Measurements from ENCODE around the gene CNTN2. TPM values are rescaled to one million over a fixed set of nuclear protein-coding genes. Genes with fewer than 3 reads are reported as not detected.

Gene CNTN2
- total and polyA plus RNA-seq, 2 of the 4 experiments (the other 2 are of a cell fraction) = not detected

- no TSS peak for BruUV-seq (replicated peaks)
- CTCF ChIA-PET = interaction anchor here (0.6 kb wide), 1 partner anchor 14 kb away, joined by 3 read pairs; no protein-coding TSS in a partner anchor
- Histone ChIP-seq H3K36me3 (ENCODE audit: control insufficient read depth, insufficient read depth, low read length) (peaks cover 37% of the 10 kb centered on the region), H3K27ac (ENCODE audit: insufficient read depth, low read length) (no peak overlapping the region), H3K56ac (ENCODE audit: extremely low read depth, insufficient read depth, low read length) (no peak overlapping the region), H4K5ac (ENCODE audit: low read depth, low read length) (no peak overlapping the region), H2BK5ac (ENCODE audit: low read depth, low read length, poor library complexity, severe bottlenecking) (no peak overlapping the region), H2BK15ac (ENCODE audit: low read depth, low read length) (no peak overlapping the region), H3K23ac (ENCODE audit: low read depth, low read length) (no peak overlapping the region), H2AK9ac (replicated peaks; ENCODE audit: low read depth, low read length, poor library complexity) (no peak overlapping the region), H3K4ac (ENCODE audit: low read depth, low read length) (no peak overlapping the region), H2BK20ac (ENCODE audit: low read depth, low read length) (no peak overlapping the region), H2AK5ac (ENCODE audit: low read depth, low read length) (no peak overlapping the region), H3K4me2 (ENCODE audit: low read depth, low read length) (no peak overlapping the region), H3K14ac (replicated peaks; ENCODE audit: low read depth, low read length) (no peak overlapping the region), H3K9me1 (ENCODE audit: insufficient read depth, low read length) (0 out of 2 replicates have a peak, but pooled peaks cover 3% of the 10 kb centered on the region), H4K20me1 (ENCODE audit: insufficient read depth, low read length) (no peaks in the 10 kb centered on the region; the same call in 1 of the 2 replicates), H3K4me3 (ENCODE audit: insufficient read depth, low read depth, low read length) (no peak overlapping the region), H3K27me3 (ENCODE audit: control insufficient read depth, insufficient read depth, low read length) (no peaks in the 10 kb centered on the region), H4K91ac (ENCODE audit: insufficient read depth, low read depth, low read length) (no peak overlapping the region), H4K8ac (ENCODE audit: low read depth in 2 of 2, low read length in 2 of 2) (no peak overlapping the region), H3K9ac (ENCODE audit: low read depth, low read length) (no peak overlapping the region), H2AFZ (replicated peaks; ENCODE audit: low read length, poor library complexity) (no peak overlapping the region), H3K18ac (ENCODE audit: low read depth, low read length) (no peak overlapping the region), H3K9me3 (ENCODE audit: control insufficient read depth, insufficient read depth, low read length) (no peaks in the 10 kb centered on the region), H3K4me1 (ENCODE audit: control insufficient read depth, insufficient read depth, low read length) (0 out of 2 replicates have a peak, but pooled peaks cover 4% of the 10 kb centered on the region), H2BK120ac (ENCODE audit: low read depth, low read length) (no peak overlapping the region), H3K79me1 (ENCODE audit: low read depth in 1 of 2, low read length in 2 of 2) (no peaks in the 10 kb centered on the region; a peak in 2 of 4 replicates)
- in situ Hi-C loops (cut with MboI; ENCODE audit: low sequenced_read_pairs) = no loop called here
- TF ChIP-seq NFE2L2 (IDR thresholded peaks at IDR 0.05; ENCODE audit: low read depth, low read length) (no peak), POLR2A (IDR thresholded peaks at IDR 0.05; ENCODE audit: low read depth, low read length) (no peak), SMC3 (IDR thresholded peaks at IDR 0.05; ENCODE audit: low read depth, low read length) (no peak), MAFK (IDR thresholded peaks at IDR 0.05; ENCODE audit: low read depth, low read length) (no peak), CEBPB (IDR thresholded peaks at IDR 0.05; ENCODE audit: low read depth, low read length) (no peak), RFX5 (IDR thresholded peaks at IDR 0.05; ENCODE audit: low read depth, low read length) (no peak), CHD1 (IDR thresholded peaks at IDR 0.05; ENCODE audit: low read depth, low read length) (no peak), FOS (IDR thresholded peaks at IDR 0.05; ENCODE audit: low read depth, low read length) (no peak), USF2 (IDR thresholded peaks at IDR 0.05; ENCODE audit: low read depth, low read length) (no peak), BHLHE40 (IDR thresholded peaks at IDR 0.05; ENCODE audit: low read depth, low read length) (no peak), MXI1 (IDR thresholded peaks at IDR 0.05; ENCODE audit: borderline replicate concordance, low read depth, low read length) (no peak), MAZ (IDR thresholded peaks at IDR 0.05; ENCODE audit: borderline replicate concordance, low read depth, low read length) (no peak), RCOR1 (IDR thresholded peaks at IDR 0.05; ENCODE audit: insufficient replicate concordance, low read length) (no peak), RAD21 (IDR thresholded peaks at IDR 0.05; ENCODE audit: low read length) (no peak)
- TF ChIP-seq, protein P1, sequence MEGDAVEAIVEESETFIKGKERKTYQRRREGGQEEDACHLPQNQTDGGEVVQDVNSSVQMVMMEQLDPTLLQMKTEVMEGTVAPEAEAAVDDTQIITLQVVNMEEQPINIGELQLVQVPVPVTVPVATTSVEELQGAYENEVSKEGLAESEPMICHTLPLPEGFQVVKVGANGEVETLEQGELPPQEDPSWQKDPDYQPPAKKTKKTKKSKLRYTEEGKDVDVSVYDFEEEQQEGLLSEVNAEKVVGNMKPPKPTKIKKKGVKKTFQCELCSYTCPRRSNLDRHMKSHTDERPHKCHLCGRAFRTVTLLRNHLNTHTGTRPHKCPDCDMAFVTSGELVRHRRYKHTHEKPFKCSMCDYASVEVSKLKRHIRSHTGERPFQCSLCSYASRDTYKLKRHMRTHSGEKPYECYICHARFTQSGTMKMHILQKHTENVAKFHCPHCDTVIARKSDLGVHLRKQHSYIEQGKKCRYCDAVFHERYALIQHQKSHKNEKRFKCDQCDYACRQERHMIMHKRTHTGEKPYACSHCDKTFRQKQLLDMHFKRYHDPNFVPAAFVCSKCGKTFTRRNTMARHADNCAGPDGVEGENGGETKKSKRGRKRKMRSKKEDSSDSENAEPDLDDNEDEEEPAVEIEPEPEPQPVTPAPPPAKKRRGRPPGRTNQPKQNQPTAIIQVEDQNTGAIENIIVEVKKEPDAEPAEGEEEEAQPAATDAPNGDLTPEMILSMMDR (conservative IDR thresholded peaks at IDR 0.05; ENCODE audit: low read depth, low read length) = no peak
- TF ChIP-seq, protein P2, sequence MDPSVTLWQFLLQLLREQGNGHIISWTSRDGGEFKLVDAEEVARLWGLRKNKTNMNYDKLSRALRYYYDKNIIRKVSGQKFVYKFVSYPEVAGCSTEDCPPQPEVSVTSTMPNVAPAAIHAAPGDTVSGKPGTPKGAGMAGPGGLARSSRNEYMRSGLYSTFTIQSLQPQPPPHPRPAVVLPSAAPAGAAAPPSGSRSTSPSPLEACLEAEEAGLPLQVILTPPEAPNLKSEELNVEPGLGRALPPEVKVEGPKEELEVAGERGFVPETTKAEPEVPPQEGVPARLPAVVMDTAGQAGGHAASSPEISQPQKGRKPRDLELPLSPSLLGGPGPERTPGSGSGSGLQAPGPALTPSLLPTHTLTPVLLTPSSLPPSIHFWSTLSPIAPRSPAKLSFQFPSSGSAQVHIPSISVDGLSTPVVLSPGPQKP (IDR thresholded peaks at IDR 0.05; ENCODE audit: borderline replicate concordance, low read depth, low read length) = no peak
- dilution Hi-C loops (cut with HindIII; ENCODE audit: low sequenced_read_pairs, unreplicated experiment) = no loop called here
- DNase-seq = no peak
- ATAC-seq (ENCODE audit: low read depth) = no peak
- intact Hi-C loops (cut with micrococcal nuclease) = loop anchor here (10.0 kb wide), 1 partner anchor 551 kb away; no protein-coding TSS in a partner anchor
- POLR2A ChIA-PET (ENCODE audit: unreplicated experiment) = no interaction called here
Observed at GRCh38 chr1:205095422-205095821, 52.4 kb downstream of the CNTN2 start.
